CD1c-positive myeloid dendritic cell (primary cell): ENCODE data around the gene LRRC8C.

Source experiments
- DNase-seq: peaks from one replicate; pipeline ENCODE4 v3.0.0-alpha.2; 2016; ENCODE audit errors: extremely low spot score

Gene LRRC8C

DNA sequence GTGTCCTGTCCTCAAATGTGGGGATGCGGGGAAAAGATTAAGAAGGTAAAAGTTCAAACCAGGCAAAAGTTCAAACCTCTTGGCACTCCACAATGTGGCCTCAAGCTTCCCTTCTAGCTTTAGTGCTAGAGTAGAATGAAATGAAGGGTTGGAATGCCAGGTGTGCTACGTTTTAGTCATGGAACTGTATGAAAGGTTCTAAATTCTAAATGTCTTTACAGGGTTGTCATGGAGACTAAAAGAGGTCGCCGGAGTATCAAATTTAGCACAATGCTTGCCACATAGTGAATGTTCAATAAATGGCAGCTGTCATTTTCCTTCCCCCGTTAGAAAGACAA lies 130.7 kb downstream of the LRRC8C start:
- no peak for DNase-seq

DNA sequence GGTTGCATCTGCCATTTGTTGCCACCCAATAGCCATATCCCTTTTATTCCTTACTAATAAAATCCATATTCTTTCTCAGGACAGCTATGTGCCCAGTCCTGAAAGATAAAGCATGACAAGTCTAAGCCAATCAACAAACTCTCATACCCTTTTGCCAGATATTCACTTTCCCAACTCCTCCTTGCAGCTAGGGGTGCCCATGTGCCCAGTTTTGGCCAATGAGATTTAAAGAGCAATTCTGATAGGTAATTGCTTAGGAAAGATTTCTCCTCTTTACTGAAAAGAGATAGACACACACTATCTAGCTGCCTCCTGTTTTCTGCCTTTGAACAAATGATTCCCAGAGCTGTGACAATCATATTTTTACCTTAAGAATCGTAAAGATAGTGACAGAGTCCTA lies 132.9 kb downstream of the LRRC8C start:
- DNase-seq, result no peak

DNA sequence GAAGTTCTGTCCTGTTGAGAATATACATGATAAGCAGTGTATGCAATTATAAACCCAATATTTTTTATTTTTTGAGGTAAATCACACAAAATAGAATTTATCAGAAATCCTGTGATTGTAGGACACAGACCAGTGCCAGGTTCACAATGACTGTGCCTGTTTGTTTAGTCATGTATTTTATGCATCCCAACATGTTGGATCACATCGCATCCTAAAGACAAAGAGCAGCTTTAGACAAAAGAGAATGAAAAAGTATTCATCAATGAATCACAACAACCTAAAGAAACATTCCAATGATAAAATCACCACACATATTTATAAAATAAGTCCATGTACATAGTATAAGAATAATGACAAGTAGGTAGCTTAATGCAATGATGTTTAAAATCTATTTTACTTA lies 134.7 kb downstream of the LRRC8C start:
- no peak for DNase-seq
